ENCODE results near the gene SLC27A4.
"Not testable (repeated sequence)": the region's sequence is repeated elsewhere in the genome, so short reads cannot be mapped to it uniquely, and the experiment has no call there.

Gene SLC27A4

GRCh38 chr9:128323791-128324190 is 16.5 kb upstream of the SLC27A4 start:
- DNase-seq (ENCODE audit: low read depth in 1 of 2, low spot score in 1 of 2) = no peak

GRCh38 chr9:128324401-128324800 is 15.9 kb upstream of the SLC27A4 start:
- DNase-seq (ENCODE audit: low read depth in 1 of 2, low spot score in 1 of 2) = no peak

- DNase-seq (ENCODE audit: low read depth in 1 of 2, low spot score in 1 of 2) = no peak
Observed at GRCh38 chr9:128325629-128326028, 14.7 kb upstream of the SLC27A4 start.

- DNase-seq (ENCODE audit: low read depth in 1 of 2, low spot score in 1 of 2) = no peak
Observed at GRCh38 chr9:128333451-128333869, 6.9 kb upstream of the SLC27A4 start.

GRCh38 chr9:128335161-128335560 is 5.2 kb upstream of the SLC27A4 start:
- no peak for DNase-seq (ENCODE audit: low read depth in 1 of 2, low spot score in 1 of 2)

GRCh38 chr9:128335914-128336313 is 4.4 kb upstream of the SLC27A4 start:
- no peak for DNase-seq (ENCODE audit: low read depth in 1 of 2, low spot score in 1 of 2)

GRCh38 chr9:128337936-128338335 is 2.4 kb upstream of the SLC27A4 start:
- DNase-seq (ENCODE audit: low read depth in 1 of 2, low spot score in 1 of 2) = no peak

GRCh38 chr9:128338852-128339614 is 1.3 kb upstream of the SLC27A4 start:
- not testable (repeated sequence) for DNase-seq (ENCODE audit: low read depth in 1 of 2, low spot score in 1 of 2)

GRCh38 chr9:128340691-128341434 is 536 bp downstream of the SLC27A4 start:
- no peak for DNase-seq (ENCODE audit: low read depth in 1 of 2, low spot score in 1 of 2)

- peak; percentile 28 to 45 for DNase-seq (ENCODE audit: low read depth in 1 of 2, low spot score in 1 of 2)
Observed at GRCh38 chr9:128341435-128341849, 1.1 kb downstream of the SLC27A4 start.

- no peak for DNase-seq (ENCODE audit: low read depth in 1 of 2, low spot score in 1 of 2)
Observed at GRCh38 chr9:128342971-128343680, 2.8 kb downstream of the SLC27A4 start.

- DNase-seq (ENCODE audit: low read depth in 1 of 2, low spot score in 1 of 2) = no peak
Observed at GRCh38 chr9:128343855-128344254, 3.5 kb downstream of the SLC27A4 start.

GRCh38 chr9:128344931-128345605 is 4.7 kb downstream of the SLC27A4 start:
- DNase-seq (ENCODE audit: low read depth in 1 of 2, low spot score in 1 of 2) = no peak

GRCh38 chr9:128349125-128349524 is 8.8 kb downstream of the SLC27A4 start:
- DNase-seq (ENCODE audit: low read depth in 1 of 2, low spot score in 1 of 2) = no peak

GRCh38 chr9:128349772-128350171 is 9.4 kb downstream of the SLC27A4 start:
- DNase-seq (ENCODE audit: low read depth in 1 of 2, low spot score in 1 of 2) = no peak

- no peak for DNase-seq (ENCODE audit: low read depth in 1 of 2, low spot score in 1 of 2)
Observed at GRCh38 chr9:128355451-128355850, 15.1 kb downstream of the SLC27A4 start.

- no peak for DNase-seq (ENCODE audit: low read depth in 1 of 2, low spot score in 1 of 2)
Observed at GRCh38 chr9:128358090-128358489, 17.8 kb downstream of the SLC27A4 start.

- DNase-seq (ENCODE audit: low read depth in 1 of 2, low spot score in 1 of 2) = no peak
Observed at GRCh38 chr9:128358861-128359260, 18.5 kb downstream of the SLC27A4 start.

- DNase-seq (ENCODE audit: low read depth in 1 of 2, low spot score in 1 of 2) = no peak
Observed at GRCh38 chr9:128360826-128361225, 20.5 kb downstream of the SLC27A4 start.

GRCh38 chr9:128361296-128361985 is 21.1 kb downstream of the SLC27A4 start:
- no peak for DNase-seq (ENCODE audit: low read depth in 1 of 2, low spot score in 1 of 2)
